ENCODE measurements around the gene GLDN.

The GLDN gene

DNA sequence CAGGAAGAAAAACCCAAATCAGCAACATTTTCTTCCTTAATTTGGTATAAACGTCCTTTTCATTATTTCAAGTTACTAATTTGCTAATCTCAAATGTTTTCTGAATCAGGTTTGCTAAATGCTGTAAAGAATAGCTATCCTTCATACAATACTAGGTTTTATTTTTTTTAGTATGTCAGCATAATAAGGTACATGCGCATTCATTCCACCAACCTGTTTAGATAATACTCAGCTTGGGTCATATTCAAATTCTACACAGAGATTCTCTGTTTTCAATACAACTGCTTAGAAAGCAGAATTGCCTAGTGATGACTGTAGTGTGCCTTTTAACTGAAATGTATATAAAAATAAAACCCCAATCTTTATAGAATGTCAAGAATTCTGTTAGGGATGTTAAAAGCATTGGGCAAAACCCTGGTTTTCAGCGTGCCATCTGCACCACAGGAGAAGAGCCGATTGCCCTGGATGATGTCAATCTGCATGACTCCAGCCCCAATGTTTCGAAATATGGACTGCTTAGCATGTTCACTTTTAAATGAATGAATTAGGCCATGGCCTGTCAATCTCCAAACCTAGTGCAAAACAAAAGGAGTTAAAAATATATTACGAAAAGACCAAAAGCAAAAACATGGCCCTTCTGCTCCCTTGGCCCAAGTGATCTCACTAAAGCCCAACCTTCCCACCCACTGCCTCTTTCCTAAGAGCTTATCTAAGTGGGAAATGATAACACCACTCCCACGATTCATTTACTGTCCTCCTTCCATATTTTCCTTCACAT lies 107.4 kb downstream of the GLDN start:
- no peak for DNase-seq

DNA sequence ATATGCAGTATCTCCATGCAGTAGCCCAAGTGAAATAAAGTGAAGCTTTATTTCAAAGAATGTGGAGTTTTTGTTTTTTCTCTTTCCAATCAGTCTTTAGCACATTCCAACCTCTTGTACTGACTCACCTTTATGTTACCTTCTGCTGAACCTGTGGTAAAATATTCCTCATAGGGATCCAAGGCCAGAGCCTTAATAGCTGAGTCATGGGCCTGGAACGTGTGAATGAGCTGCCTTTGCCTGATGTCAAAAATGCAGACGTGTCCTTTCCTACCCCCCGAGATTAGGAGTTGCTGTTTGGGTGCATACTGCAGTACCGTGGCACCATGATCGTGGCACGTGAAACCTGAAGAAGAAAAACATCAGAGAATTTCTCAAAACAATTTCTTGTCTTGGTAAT lies 108.5 kb downstream of the GLDN start:
- no peak for DNase-seq
